HG02798 (cell line): ENCODE results near the gene FAM210A.

ENCODE experiments used
- ATAC-seq: cut with Tn5 transposase; IDR thresholded peaks from one replicate; pipeline ENCODE4 v1.9.1; 2021; ENCODE audit warnings: mild to moderate bottlenecking; ENCODE audit not compliant: unreplicated experiment, poor library complexity

Gene FAM210A

GRCh38 chr18:13624563-13625237, 101.7 kb downstream of the FAM210A start:
- no peak for ATAC-seq

- no peak for ATAC-seq
Observed at GRCh38 chr18:13623871-13624270, 102.5 kb downstream of the FAM210A start.

GRCh38 chr18:13623348-13623747, 103.0 kb downstream of the FAM210A start:
- ATAC-seq, result no peak

DNA sequence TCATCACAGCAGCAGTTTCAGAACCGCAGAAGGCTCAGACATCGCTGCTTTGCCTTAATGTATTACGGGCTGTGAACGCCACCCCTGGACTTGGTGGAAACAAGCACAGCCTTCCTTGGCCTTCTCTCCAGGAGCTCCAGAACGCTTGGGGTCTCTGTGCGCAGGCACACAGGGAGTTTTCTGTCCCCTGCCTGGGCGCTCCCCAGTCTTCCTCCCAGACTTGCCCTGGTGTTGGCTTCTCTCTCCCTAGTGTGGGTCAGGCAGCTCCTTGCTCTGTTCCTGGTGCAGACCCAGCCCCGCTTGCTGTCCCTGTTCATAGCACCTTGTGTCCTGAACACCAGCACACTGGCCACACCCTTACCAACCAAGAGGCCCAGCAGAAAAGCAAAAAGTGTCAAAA, 103.6 kb downstream of the FAM210A start:
- ATAC-seq, result no peak

GRCh38 chr18:13621886-13622619, 104.3 kb downstream of the FAM210A start:
- ATAC-seq, result no peak

DNA sequence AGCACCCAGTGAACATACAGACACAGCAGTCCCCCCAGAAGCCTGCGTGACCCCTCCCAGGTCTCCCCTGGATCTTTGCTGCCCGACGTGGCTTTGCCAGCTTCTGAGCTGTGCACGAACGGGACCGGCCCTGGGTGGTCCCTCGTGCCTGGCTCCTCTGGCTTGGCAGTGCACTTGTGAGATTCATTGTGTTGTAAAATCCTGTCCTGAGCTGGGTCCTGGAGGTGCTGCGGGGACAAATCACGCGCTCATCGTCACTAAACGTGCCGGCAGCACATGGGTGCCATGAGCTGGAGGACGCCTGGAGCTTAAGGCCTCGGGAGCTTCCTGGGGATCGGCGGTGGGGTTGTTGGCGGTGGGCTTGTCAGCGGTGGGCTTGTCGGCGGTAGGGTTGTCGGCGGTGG, 104.9 kb downstream of the FAM210A start:
- ATAC-seq, result no peak

DNA sequence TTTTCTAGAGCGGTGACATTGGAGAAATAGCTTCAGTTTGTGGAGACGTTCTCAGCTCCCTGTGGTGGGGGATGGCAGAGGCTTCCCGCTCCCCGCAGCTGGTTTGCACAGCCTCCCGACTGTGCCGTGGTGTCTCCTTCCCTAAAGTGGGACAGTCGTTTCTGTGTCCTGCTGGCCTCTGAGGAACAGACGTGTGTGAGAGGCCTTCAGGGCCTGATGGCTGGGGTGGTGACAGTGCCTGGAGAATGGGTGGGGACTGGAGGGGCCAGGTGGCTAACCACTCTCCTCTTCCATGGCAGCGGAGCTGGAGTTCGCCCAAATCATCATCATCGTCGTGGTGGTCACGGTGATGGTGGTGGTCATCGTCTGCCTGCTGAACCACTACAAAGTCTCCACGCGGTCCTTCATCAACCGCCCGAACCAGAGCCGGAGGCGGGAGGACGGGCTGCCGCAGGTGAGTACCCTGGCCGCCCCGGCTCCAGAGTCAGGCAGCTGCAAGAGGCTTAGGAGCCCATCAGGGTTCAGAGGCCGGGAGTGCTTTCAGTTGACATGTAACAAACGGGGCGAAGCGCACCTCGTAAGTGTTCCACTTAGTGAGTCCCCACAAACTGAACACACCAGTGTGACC, 105.4 kb downstream of the FAM210A start:
- no peak for ATAC-seq

GRCh38 chr18:13620206-13620672, 106.1 kb downstream of the FAM210A start:
- ATAC-seq, result no peak

GRCh38 chr18:13619505-13620205, 106.7 kb downstream of the FAM210A start:
- ATAC-seq, result no peak

DNA sequence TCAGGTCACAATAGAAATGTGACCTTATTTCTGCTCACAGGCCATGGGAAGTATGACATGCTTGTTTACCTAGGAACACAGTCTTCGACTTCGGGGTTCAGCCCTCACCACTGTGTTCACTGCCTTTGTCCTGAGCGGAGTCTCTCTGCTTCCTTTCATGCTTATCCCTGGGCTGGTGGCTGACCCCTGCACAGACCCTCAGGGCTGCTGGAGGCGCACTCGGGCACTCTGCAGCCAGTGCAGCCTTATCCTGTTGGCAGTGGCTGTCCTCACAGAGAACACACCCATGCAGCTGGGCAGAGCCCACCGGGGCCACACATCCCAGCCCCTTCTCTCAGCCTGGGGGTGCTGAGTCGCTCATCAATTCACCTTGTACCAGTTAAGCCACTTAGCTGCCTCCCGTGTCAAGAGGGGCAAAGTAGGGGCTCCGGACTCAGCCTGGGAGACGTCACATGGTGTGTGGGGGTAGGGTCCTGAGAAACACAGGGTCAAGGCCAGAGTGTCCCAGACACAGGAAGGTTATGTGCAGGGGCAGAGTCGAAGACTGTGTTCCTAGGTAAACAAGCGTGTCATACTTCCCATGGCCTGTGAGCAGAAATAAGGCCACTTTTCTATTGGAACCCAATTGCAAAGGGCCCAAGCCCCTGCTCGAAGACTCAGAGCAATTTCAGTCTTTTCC, 107.5 kb downstream of the FAM210A start:
- ATAC-seq, result no peak

DNA sequence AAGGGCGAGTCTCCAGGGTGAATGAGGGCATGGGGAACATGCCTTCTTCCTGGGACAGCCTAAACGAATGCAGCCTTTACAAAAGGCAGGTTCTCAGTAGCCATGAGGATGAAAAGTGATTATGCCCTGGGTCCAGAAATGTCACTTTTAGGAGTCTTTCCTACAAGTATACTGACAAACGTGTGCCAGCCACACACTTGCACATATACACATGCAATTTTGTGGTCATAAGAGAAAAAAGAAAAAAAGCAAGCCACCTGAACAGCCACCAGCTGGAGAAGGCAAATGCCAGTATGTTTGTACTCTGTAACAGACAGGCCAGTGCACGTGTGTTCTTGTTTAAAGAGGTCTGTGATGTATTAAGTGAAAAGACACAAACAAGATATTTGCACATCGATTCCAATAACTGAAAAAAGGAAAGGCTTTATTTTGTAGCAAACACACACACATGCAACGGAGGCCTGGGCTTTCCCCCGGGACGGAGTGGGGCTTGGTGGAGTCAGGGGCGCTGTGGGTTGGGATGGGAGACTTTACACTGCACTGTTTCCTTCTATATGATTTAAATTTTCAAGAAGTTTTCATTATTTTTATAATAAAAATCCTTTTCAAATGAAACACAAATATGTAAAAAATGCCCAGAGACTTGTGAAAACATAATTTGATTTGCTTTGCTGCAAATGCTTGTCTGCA, 108.4 kb downstream of the FAM210A start:
- ATAC-seq, result no peak

DNA sequence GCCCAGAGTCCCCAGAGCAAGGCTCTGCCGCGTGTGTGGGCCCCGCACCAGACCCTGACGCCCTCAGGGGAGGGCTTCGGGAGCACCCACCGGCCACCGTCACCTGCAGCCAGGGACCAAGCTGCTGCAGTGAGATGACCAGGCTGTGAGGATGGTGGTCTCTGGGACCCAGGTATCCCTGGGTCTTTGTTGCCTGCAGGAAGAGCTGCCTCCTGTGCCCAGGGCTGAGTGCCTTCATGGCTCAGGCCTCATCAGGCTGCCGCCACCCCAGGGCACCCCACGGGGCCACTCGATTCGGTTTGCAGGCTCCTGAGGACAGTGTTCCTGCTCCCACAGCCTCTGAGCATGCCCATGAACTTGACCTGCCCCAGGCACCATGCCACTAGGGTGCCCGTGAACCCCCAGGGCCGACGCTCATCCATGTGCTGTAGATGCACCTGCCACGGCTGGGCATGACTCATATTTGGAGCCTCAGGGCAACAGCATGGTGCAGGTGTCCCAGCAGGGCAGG, 109.8 kb downstream of the FAM210A start:
- no peak for ATAC-seq

GRCh38 chr18:13616041-13616440, 110.3 kb downstream of the FAM210A start:
- ATAC-seq, result no peak

- ATAC-seq, result no peak
Observed at GRCh38 chr18:13615432-13615861, 110.9 kb downstream of the FAM210A start.

DNA sequence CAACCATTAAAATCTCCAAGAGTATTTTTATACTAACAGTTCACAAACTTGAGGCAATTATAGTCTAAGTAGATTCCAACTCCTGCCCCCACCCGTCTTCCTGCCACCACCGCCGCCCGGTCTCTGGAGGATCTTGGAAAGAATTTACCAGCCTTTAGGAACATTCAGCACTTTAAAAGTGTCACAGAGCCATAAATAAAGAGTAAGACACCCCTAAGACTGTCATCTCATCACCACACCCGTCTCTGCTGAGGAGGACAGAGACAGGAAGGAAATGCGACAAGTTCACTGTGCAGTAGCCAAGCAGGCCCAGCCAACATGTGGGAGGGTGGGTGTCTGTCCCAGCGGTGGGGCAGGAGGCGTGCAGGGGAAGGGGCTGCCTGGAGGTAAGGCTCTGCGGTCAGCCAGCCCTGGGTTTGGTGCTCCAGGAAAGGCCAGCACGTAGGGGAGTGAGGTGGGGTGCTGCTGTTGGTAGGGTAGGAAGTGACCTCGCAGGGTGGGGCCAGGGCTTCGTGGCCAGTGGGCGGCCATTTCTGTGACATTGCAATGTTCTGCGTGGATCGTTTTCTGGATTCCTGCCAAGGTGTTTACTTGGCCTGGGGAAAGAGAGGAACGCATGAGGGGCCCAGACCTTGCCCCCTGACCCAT, 111.6 kb downstream of the FAM210A start:
- no peak for ATAC-seq

- ATAC-seq, result peak; percentile 19
Observed at GRCh38 chr18:13613591-13614501, 112.5 kb downstream of the FAM210A start.
